NCI-H524 treated with DMSO at 0.1 percent for 48 hours (cell line): ENCODE data around the gene ALDH1A3.

ENCODE experiments used
- DNase-seq: peaks from one replicate; lab custom pipeline; 2025; lab: John Stamatoyannopoulos, UW

Gene ALDH1A3

DNA sequence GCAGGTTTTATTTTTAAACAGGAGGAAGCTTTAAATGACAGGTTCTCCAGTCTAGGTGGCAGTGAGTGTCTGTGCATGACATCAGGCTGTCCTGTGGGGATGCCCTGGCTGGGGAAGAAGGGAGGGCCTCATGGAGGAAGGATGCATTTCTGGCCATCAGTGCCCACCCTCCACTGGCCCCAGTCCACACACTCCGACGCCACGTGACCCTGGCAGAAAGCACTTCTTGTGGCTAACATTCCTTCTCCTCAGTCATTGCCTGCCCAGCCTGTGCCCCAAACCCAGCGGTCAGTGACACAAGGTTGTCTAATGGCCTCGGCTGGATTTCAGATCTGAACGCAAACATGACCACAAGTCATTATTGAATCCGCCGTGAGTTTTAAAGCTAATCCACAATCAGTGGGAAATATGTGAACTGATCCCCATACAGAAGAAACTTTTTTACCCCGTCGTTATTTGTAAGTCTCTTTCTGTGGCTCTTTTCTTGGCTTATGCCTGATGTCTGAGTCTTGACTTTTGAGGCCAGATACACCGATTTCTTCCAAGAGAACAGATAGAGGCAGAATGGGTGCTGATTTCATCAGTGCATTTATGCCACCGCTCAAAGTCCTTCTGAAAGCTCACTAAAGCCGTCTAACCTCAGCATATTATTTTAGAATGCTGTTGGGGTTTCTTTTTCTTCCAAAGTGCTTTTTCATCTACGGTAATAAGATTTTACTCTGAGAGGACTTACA lies 22.2 kb downstream of the ALDH1A3 start:
- no peak for DNase-seq

DNA sequence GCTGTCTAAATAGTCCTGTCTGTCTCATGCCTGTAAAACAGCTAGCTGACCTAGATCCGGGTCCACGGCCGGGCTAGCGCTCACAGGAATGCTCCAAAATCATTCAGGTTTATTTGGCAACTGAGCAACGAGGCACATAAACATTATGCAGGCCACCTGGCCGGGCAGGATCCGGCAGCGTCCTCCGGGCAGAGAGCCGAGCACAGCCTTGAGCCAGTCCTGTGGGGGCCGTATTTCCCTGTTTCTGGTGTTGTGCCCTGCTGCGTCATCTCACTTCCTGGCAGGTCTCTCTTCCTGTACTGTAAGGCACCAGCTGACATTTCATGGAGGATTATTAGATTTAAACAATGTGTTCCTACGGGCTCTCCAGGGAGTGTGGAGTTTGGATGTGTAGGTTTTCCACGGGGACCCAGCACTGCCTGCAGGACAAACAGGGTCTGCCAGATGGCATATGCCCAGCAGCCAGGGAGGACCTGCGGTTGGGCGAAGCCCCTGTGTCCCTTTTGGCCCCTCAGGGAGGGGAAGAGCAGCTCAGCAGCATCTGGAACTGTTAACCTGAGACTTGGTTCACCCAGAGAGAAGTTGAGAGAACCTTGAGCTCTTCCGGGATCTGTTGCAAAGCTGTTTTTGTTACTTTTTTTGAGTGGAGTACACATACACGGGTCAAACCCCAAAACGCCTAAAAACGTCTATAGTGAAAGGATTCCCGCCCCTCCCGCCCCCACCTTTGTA lies 23.0 kb downstream of the ALDH1A3 start:
- DNase-seq, result peak; percentile 52

DNA sequence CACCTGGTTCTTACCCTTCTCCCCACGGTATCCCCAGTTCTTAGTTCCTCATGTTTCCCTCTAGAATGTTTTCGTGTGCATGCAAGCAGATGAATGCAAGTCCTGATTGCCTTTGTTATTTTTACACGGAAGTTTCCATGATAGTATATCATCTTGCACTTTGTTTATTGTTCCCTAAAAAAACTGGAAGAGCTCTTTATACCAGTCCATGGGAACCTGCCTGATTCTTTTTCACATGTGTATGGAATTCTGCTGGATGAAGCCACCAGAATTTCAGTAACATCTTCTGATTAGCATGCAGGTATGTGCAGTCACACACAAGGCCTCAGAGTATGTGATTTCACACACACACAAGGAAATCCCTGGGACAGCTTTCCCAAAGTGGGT lies 23.5 kb downstream of the ALDH1A3 start:
- no peak for DNase-seq

DNA sequence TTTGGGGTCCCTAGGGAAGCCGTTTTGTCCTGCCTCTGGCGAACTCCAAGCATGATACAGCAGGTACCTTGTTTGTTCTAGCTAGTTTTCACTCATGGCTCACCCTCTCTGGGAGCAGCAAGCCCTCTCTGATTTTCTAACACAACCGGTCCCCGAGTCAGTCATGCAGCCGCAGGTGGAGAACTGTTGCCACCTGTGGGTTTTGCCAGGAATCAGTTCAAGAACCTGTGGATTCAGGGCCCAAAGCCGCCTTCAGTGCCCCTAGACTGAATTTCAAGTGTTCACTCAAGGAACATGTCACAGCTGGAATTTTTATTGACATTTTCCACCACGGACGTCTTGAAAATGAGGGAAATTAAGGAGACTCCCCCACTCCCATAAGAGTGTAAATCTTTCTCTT lies 26.2 kb downstream of the ALDH1A3 start:
- DNase-seq, result no peak

DNA sequence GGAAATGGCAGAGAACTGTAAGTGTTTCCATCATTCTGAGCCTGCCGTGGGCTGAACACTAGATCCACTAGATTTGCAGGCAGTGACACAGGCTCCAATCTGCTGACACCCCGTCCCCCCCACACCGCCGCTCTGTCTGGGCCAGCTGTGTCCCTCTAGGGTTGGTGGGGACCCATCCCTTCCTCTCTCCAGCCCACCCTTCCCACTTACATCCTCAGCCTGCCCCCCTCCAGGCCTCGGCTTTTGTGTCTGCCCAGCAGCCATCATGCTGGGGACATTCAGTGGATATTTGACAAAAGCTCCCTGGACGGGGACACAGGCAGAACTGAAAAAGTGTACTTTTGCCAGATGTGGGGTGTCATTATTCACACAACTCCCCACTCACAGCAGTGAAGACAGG lies 28.8 kb downstream of the ALDH1A3 start:
- no peak for DNase-seq

DNA sequence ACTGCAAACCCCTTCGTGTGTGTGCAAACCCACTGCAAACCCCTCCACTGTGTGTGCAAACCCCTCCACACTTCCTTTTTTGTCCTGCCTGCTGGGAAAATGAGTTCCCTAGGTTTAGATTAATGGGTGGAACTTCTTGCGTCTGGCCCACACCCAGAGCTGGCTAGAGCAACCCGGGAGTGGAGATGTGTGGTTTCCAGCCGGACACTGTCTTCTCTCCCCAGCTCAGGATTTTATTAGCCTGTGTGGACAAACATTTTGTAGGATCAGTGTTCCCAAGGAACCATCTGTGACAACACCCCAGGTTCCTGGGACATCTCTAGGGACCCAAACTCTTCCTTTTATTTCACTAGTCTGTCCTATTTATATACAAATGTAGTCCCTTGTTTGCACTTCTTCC lies 29.9 kb downstream of the ALDH1A3 start:
- no peak for DNase-seq

DNA sequence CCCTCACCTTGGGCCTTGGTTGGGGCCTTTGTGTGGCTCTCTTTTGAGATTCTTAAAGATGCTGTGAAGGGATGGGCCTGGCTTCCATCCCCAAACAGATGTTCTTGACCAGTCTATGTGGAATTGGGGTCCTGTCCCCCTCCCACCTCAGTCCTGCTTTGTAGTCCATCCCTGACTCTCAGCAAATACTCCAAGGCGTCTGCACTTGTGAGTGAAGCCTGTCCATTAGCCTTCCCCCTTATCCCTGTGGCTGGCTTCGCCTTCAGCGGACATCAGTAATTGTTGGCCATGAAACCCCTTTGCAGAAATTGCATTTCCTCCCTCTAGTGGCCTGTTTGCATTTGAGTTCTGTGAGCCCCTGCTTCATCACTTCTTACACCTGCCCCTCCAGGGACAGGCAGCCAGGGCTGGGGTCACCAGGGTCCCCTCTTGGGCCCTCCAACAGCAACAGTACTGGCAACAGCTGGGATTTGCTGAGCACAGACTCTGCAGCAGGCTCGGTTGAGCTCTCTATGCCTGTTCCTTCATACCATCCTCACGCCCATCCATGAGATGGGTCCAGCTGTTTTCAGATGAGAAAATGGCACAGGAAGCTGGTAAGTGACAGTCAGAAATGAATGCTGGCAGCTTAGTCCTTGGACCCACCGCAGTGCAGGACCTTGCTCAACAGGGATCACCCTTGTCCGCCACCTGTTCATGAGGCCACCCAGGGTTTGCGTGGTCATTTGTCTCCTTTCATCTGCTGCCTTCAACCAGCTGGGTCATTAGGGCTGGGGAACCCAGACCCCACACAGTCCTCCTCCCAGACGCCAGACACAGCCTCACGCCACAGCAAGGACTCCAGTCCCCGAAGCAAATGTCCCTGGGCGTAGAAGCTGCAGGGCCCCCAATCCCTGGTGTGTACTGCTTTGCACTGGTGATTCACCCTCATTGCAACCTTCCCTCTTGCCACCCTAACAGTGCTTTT lies 30.6 kb downstream of the ALDH1A3 start:
- no peak for DNase-seq

DNA sequence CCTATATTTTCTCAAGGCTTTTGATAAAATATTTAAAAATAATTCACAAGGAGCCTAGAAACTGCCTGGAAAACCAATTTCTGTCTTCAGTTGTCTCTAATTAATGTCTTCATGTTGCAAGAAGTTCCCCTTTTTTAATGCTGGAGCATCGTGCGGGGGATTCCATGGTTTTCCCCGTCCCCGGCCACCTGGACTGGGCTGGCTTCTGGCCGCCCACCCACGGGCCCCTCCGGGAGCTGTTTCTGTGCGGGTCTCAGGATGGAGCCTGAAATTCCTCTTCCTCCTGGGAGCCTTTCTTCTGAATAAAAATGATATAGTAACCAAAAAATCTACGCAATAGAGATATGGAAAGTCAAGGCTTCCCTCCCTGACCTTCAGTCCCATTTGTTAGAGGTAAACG lies 31.5 kb downstream of the ALDH1A3 start:
- no peak for DNase-seq

DNA sequence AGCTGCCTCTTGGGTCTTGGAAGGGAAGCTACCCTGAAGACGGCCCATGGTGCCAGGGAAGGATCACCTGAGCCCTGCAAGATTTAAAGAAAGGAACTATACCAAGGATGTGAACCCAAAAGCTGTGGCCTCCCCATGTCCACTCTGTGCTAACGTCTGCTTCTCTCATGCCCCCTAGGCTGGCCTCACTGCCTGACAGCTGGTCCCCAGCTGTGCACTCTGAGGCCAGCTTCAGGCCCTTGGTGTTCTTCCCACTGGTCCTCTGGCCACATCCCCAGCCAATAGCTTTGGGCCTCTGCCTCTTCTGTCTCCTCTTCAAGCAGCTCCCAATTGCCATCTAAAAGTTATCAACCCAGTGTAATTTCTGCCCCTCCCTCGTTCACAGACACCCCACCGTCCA lies 34.3 kb downstream of the ALDH1A3 start:
- DNase-seq, result no peak

DNA sequence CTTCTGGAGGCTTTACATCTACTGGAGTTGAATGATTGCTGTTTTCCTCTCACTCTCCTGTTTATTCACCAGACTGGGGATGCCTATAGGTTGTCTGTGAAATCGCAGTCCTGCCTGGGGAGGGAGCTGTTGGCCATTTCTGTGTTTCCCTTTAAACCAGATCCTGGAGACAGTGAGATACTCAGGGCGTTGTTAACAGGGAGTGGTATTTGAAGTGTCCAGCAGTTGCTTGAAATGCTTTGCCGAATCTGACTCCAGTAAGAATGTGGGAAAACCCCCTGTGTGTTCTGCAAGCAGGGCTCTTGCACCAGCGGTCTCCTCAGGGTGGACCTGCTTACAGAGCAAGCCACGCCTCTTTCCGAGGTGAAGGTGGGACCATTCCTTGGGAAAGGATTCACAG lies 35.2 kb downstream of the ALDH1A3 start:
- DNase-seq, result no peak

DNA sequence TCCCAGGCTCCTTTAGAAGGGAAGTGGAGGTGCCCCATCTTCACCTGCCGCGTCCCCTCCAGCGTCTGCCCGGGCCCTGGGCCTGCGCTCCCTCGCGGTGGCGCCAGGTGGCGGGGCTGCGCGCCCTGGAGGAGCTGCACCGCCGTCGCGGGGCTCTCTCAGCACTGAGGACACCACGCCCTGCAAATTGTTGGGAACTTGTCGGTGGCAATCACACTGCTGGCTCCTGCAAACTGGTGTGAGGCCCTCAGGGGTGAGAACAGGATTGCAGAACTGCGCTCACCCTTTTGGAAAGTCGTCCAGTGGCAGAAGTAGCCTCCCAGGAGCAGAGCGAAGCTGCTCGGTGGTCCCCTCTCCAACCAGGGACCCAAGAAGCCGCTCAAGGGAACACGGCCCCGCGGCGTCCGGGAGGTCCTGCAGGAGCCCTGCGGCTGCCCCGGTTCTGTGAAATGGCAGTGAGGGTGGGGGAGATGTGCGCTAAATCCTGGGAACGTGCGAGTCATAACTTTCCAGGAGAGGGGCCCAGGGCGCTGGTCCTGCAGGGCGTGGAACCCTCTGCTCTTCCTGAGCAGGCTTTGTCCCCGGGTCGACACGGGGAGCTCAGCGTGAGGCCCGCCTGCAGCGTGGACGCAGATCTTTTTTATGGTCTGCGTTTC lies 38.5 kb downstream of the ALDH1A3 start:
- DNase-seq, result no peak

DNA sequence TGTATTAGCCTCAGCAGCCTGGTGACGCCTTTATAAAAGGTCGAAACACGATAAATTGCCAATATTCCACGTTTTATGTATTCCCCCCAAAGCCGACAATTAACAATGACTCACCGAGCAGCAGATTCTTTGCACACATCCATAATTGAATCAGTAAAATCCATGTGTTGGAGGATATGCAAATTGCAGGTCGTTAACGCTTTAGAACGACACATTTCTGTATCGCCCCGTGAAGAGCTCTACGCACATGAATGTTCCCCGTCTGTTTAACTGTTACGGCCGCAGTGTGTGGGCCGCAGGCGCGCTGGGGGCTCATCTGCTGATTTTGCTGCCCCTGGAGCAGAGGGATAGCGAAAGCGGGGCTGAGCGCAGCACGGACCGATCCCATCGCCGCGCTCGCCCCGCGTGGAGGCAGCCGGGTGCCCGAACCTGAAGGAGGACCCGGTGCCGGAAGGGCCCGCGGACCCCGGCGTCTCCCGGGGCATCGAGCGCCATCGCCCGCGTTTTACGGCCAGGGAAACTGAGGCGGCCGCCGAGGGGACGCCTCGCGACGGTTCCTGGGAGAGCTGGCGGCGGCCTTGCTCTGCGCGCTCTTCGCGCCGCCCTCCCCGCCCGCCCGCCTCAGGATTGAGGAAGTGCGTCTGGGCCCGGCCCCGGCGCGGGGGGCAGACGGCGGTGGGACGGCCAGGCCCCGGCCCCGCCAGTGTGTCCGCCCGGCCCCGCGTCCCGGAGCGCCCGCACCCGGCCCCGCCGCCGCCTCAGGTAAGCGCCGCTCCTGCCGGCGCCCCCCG lies 39.3 kb downstream of the ALDH1A3 start, which contains the start of gene LRRK1:
TSS of gene LRRK1 (plus strand) at position 668 of the 791 bp plus-strand sequence. CDS start 5,276 bp downstream, outside the sequence.
- no peak for DNase-seq

DNA sequence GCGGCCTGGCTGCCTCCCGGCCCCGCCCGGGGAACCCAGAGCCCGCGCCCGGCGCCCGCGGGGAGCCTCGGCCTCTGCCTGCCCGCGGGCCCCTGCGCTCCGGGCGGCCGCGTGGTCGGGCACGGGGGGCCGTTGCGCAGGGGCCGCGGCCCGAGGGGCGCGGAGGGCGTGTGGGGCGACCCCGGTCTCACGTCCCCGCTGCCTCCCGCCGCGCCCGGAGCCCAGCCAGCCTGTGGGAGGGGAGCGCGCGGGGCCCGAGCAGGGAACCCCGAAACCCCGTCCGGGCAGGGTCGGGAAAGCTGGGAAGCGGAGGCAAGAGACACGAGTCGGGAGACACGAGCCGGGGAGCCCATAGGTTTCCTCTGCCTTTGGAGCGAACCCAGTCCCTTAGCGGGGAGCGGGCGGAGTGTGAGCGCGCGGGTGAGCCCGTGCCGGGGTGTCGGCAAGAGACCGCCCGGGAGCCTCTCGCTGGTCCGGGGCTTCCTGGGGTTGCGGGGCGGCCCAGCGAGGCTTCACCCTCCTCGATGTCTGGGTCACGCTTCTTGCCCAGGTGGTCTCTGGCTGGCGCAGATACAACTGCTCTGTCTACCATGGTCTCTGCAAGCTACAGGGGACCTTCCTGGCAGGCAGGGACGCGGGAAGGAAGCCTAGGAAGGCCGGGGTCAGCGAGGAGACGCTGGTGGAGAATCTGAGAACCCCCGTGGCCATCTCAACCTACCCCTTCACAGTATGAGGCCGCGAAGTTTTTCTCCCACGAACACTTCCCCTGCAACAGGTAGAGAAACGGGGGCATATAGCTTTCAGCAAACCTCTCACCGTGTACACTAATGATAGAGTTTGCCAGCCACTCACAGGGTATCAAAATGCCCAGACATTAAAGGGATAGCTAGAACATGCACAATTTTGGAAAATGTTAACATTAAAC lies 40.1 kb downstream of the ALDH1A3 start:
- no peak for DNase-seq

DNA sequence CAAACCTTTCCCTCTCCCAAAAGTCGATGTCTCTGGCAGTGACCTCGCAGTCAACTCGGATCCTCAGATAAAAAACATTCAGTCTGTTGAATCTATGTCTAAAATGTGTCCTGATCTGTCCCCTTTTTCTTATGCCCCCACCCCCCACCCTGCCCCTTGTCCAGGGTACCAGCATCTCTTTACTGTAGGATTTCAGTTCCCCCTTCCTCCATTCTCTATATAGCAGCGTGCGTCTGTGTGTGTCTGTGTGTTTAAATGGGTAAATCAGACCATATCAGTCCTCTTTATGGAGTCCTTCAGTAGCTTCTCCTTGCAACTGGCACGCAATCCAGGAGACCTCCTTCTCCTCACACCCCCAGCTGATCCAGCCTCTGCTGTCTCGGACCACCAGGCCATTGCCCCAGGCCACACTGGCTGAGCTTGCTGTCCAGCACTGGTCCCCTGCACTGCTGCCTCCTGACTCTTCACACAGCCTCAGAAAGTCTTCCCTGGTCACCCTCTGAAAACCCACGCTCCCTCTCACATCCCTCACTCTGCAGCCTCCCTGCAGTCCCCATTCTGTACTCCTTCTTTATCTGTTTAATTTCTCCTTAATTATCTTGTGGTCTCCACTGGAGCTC lies 41.0 kb downstream of the ALDH1A3 start:
- DNase-seq, result no peak

DNA sequence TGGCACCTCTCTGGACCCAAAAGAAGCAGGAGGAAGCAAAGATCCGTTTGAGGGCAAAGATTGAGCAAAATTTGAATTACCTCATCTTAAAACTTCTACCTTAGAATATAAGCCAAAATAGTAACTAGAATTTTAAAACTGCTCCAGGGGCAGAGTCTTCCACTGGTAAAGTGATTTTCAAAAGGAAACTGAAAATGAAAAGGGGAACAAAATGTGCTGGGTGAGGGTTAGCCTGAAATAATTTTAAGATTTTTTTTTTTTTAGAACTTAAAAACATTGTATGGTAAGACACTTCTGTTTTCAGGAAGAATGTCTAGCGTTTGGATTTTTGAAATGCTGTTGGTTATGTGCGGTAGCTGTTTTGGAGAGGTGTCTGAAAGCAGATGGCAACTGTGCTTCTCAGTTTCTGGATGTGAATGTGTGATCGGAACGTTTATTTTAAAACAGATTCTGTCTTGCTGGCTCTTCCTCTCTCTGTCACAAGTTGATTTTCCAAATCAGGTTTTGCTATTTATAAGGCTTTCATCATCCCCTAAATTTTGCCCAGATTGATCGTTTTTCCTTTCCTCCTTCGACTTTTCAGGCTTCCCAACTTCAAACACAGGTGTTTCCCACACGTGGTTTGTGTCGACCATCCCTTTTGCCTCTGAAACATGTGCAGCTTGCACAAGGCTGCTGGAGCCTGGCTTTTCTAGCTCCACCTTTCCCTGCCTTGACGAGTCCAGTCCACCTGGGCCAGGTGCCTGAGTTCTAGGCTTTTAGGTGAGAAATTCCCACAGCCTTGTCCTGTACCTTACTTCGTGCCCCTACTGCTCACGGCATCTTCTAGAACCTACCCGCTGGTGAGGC lies 42.8 kb downstream of the ALDH1A3 start:
- DNase-seq, result no peak

DNA sequence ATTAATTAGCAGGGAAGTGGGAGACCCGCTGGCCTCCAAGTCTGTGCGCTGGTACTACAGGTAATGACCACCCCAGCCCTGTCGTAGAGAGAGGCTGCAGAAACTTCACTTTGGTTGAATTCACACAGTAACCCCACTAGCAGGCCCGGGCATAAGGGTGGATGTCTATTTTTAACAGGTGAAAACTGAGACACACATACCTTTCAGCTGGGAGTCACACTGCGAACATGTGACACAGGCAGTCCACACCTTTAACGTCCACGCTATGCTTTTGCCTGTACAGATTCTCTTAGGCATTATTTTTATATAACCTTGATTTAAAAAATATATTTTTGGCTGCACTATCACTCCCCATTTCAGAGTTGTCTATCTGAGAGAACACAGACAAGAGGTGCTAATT lies 43.4 kb downstream of the ALDH1A3 start:
- no peak for DNase-seq

DNA sequence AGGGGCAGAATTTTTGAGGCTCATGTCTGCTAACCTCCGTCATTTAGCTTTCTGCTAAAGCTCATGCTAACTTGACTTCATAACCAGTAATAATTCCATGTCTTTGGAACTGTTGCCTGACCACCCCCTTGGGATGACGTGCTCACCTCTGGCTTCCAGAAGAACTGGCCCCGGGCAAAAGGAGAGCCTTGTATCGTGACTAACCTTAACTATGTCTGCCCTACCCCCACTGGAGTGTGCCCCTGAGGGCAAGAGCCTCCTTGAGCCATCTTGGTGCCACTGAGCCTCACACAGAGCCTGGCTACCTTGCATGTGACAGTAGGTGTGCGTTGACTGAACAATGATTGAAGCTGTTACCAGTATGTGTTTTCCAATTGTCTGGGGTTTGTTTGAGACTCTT lies 44.3 kb downstream of the ALDH1A3 start:
- no peak for DNase-seq

DNA sequence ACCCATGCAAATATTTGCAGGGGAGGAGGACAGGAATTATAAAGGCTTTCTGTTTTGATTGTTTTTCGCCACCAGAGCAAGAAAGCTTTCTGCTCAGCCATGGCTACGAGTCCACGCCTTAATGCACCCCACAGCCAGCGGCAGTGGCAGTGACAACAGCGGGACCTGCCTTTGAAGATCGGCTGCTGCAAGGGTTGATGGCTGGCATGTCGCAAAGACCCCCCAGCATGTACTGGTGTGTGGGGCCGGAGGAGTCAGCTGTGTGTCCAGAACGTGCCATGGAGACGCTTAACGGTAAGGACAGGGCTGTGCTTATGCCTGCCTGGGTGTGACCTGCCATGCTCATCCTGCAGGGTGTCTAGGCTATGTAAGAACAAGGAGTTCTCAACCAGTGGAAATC lies 44.8 kb downstream of the ALDH1A3 start:
- no peak for DNase-seq

DNA sequence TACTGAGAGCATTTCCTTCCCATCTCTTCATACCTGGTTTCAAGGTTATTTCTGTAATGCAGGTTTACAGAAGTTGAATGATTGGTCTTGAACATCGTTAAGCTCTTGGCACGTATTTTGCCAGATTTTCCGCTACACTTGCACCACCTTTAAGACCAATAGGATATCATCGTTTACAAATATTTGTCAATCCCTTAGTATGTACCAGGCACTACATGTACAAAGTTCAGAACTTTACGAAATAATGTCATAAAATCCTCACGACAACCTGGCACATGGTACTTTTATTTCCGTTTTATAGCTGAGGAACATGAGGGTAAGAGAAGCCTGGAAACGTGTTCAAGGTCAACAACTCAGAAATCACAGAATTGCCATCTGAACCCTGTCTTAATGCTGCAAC lies 45.8 kb downstream of the ALDH1A3 start:
- no peak for DNase-seq
